LHCN-M2 (cell line): ENCODE data around the gene AQP1. TPM values are rescaled to one million over a fixed set of nuclear protein-coding genes. Genes with fewer than 3 reads are reported as not detected.

ENCODE experiments used
- DNase-seq: peaks from one replicate; pipeline ENCODE4 v3.0.0-alpha.2; 2012; ENCODE audit warnings: low read depth
- polyA plus RNA-seq: library from polyadenylated mRNA; unstranded; fragments of >200 nt; gene quantifications from one replicate; pipeline ENCODE4 v1.2.1, GENCODE V29; 2012; ENCODE audit warnings: missing spikeins
- total RNA-seq: library from RNA; depleted of rRNA; stranded (reverse); fragments of >200 nt; gene quantifications from 2 replicates; pipeline ENCODE4 v1.2.3, GENCODE V29; 2014; rRNA removed

The AQP1 gene
- total RNA-seq = 0.13 and 0.23 TPM in 2 replicates
- 1.9 TPM for polyA plus RNA-seq

- DNase-seq = no peak
These were observed at the start of gene AQP1 for GRCh38 chr7:30911561-30911969. Gene AQP1, plus strand, starts transcription at chr7:30911853. Its CDS starts 57 bp downstream, at chr7:30911910.

GRCh38 chr7:30862995-30863705, 48.5 kb upstream of the AQP1 start:
- no peak for DNase-seq

GRCh38 chr7:30863706-30864035, 48.0 kb upstream of the AQP1 start:
- no peak for DNase-seq

- no peak for DNase-seq
These were observed 47.6 kb upstream of the AQP1 start for GRCh38 chr7:30864101-30864500.

GRCh38 chr7:30865076-30865475, 46.6 kb upstream of the AQP1 start:
- no peak for DNase-seq

- DNase-seq = no peak
These were observed 45.8 kb upstream of the AQP1 start for GRCh38 chr7:30865821-30866220.

- no peak for DNase-seq
These were observed 44.7 kb upstream of the AQP1 start for GRCh38 chr7:30866939-30867338.

- DNase-seq = no peak
These were observed 44.2 kb upstream of the AQP1 start for GRCh38 chr7:30867483-30867882.

GRCh38 chr7:30869794-30870611, 41.6 kb upstream of the AQP1 start:
- no peak for DNase-seq

- DNase-seq = no peak
These were observed 40.7 kb upstream of the AQP1 start for GRCh38 chr7:30870821-30871518.

- DNase-seq = no peak
These were observed 40.0 kb upstream of the AQP1 start for GRCh38 chr7:30871655-30872054.

- no peak for DNase-seq
These were observed 38.4 kb upstream of the AQP1 start for GRCh38 chr7:30873207-30873606.

- no peak for DNase-seq
These were observed 38.0 kb upstream of the AQP1 start for GRCh38 chr7:30873656-30874055.

GRCh38 chr7:30874656-30875302, 36.9 kb upstream of the AQP1 start:
- peak; percentile 5 for DNase-seq

- no peak for DNase-seq
These were observed 34.5 kb upstream of the AQP1 start for GRCh38 chr7:30877015-30877769.

GRCh38 chr7:30877993-30878392, 33.7 kb upstream of the AQP1 start:
- no peak for DNase-seq

- no peak for DNase-seq
These were observed 32.2 kb upstream of the AQP1 start for GRCh38 chr7:30879139-30880124.

- no peak for DNase-seq
These were observed 31.4 kb upstream of the AQP1 start for GRCh38 chr7:30880125-30880720.

GRCh38 chr7:30880941-30881340, 30.7 kb upstream of the AQP1 start:
- no peak for DNase-seq

- no peak for DNase-seq
These were observed 30.2 kb upstream of the AQP1 start for GRCh38 chr7:30881448-30881847.
